ENCODE data around the gene SLCO1A2. TPM values are rescaled to one million over a fixed set of nuclear protein-coding genes. Genes with fewer than 3 reads are reported as not detected.
A peak's percentile ranks its signal among the peaks of the same experiment; 100 is the strongest.

SLCO1A2 gene
- total RNA-seq, 1 experiment from 2014 or later, result 5.2 TPM

DNA sequence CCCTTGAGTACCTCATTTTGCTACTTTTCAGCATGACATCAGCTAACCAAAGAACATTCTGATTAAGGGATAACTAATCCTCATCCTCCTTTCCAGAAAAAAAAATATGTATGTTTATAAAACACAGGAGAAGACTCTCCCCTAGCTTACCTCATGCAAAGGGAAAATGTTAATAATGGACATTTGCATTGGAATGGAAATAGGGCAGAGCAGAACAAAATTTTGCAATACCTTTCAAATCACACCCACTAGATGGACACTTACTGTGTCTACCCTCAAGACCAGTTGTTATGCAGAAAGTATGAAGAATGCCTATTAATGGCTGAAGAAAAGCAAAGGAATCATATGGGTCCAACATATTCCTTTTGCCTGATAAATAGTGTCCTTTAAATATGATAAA lies 8.9 kb upstream of the SLCO1A2 start:
- H3K4me3 ChIP-seq (ENCODE audit: insufficient read depth, low read depth, low read length), result no peak overlapping the region
- H3K27me3 ChIP-seq (ENCODE audit: control insufficient read depth, insufficient read depth, low read length), result no peaks in the 10 kb centered on the region
- H3K36me3 ChIP-seq (replicated peaks; ENCODE audit: control insufficient read depth, insufficient read depth, low read length), result no peaks in the 10 kb centered on the region
- DNase-seq, result no peak

DNA sequence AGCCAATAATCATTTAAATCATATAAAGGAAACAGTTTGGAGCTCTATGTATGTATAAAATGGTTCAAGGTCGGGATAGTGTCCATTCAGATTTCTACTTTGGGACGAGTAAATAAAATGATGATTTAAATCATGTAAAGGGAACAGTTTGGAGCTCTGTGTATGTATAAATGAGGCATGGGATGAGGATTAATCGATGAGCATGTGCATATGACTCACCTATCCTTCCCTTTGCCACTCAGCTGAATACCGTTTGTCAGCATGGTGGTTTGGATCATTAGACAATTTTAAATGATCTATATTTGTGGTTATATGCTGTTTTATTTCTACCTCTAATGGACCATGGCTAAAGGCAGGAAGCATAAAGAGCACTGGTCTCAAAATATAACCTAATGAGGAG lies 7.1 kb upstream of the SLCO1A2 start:
- Histone ChIP-seq H3K4me3 (ENCODE audit: insufficient read depth, low read depth, low read length) (no peak overlapping the region), H3K27me3 (ENCODE audit: control insufficient read depth, insufficient read depth, low read length) (no peaks in the 10 kb centered on the region), H3K36me3 (replicated peaks; ENCODE audit: control insufficient read depth, insufficient read depth, low read length) (no peaks in the 10 kb centered on the region)
- no peak for DNase-seq

DNA sequence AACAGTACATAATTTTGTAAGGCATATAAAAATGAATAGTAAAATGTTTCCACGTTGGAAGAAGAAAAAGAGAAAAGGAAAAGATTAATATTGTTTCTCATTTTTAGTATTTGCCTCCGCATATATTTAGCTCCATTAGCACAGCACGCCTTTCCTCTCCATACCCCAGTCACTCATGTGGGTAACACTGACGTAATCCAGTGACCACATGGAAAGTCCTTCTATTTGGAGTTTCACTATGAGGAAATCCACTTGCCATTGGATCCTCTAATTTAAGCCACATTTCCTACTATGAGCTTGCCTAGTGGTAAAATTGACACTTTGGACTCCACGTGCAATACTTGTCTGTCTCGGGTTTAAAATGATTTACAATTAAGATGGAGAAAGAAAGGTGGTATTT lies 5.7 kb upstream of the SLCO1A2 start:
- Histone ChIP-seq H3K4me3 (ENCODE audit: insufficient read depth, low read depth, low read length) (no peak overlapping the region), H3K27me3 (ENCODE audit: control insufficient read depth, insufficient read depth, low read length) (no peaks in the 10 kb centered on the region), H3K36me3 (replicated peaks; ENCODE audit: control insufficient read depth, insufficient read depth, low read length) (no peaks in the 10 kb centered on the region)
- DNase-seq, result no peak

DNA sequence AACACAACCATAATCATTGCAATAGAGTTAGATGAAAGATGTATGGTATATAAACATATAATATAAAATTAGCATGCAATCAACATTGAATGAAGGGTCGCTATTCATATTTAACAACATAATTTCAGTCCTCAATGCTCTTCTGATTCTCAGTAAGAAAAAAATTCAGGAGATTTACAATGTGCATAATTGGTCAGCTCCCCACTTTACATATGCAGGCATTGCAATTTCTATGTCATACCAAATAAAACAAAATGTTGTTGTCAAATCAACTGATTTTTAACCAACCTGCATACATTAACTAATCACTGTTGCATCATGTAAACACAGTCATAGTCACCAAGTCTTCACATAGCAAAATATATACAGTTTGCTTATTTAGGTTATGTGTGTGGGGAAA lies 5.2 kb upstream of the SLCO1A2 start:
- Histone ChIP-seq H3K36me3 (replicated peaks; ENCODE audit: control insufficient read depth, insufficient read depth, low read length) (no peaks in the 10 kb centered on the region), H3K4me3 (ENCODE audit: insufficient read depth, low read depth, low read length) (no peak overlapping the region), H3K27me3 (ENCODE audit: control insufficient read depth, insufficient read depth, low read length) (no peaks in the 10 kb centered on the region)
- DNase-seq, result no peak

DNA sequence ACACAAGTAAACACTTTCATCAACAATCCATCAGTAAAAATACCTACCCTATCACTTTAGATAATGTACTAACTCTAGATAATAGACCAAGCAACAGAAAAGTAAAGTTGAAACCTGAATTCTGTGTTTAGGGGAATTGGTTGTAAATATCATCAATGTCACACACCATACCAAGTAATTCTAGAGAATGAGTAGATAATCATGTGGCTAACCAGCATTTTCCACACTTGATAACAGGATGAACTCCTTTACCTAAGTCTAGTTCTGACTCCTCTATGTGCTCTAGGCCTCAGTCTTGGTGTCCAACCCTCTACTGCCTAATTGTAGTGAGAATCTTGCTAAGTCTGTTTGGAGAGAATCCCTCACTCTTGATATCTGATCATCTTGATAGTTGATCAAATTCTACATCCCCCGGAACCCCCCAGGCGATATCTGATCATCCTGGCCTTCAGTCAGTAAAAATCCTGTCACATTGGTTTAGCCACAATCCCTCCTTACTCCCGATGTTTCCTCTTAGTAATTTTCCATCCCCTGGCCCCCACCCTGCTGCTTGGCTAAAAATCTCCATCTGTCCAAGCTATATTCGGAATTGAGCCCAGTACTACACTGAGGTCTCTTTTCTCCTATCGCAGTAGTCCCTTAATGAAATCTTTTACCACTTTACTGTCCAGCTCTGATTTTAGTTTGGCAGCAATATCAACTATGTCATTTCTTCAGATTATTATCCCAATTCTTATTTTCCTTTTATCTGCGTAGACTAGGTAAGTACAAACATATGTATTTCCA lies 3.4 kb upstream of the SLCO1A2 start:
- Histone ChIP-seq H3K36me3 (replicated peaks; ENCODE audit: control insufficient read depth, insufficient read depth, low read length) (no peaks in the 10 kb centered on the region), H3K27me3 (ENCODE audit: control insufficient read depth, insufficient read depth, low read length) (no peaks in the 10 kb centered on the region), H3K4me3 (ENCODE audit: insufficient read depth, low read depth, low read length) (no peak overlapping the region)
- DNase-seq, result no peak

DNA sequence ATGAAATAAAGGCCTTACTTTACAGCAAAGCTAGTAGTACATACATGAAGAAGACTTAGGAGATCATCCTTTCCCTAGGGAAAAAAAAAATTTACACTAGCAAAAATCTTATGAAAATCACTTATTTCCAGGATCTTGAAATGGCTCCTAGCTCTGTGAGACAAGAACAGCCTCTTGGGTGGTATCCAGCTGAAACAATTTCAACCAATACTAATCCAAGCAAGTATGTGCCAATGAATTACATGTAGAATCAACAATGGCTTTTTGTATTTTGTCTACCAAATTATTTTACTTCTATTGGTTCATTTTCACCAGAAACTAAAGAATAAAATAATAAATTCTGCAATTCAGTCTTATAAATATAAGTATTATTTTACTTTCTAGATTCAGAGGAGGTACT lies 2.7 kb upstream of the SLCO1A2 start:
- Histone ChIP-seq H3K27me3 (ENCODE audit: control insufficient read depth, insufficient read depth, low read length) (no peaks in the 10 kb centered on the region), H3K4me3 (ENCODE audit: insufficient read depth, low read depth, low read length) (no peak overlapping the region), H3K36me3 (replicated peaks; ENCODE audit: control insufficient read depth, insufficient read depth, low read length) (no peaks in the 10 kb centered on the region)
- no peak for DNase-seq

DNA sequence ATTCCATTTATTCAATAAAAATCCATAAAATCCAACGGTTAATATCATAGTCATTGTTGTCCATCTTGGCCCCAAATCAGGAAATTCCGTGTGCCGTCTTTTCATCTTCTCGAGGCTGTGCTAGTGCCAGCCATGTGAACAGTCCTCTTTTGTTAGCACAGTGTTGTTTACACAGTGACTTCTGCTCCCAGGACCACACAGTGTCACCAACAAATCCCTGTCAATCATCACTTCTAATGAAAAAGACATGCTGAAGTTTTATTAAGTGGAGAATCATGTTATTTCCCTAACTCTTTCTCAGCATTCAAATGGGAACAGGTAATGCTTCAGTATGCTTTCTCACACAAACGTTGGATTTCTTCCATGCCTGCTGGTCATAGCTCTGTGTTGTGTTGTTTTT lies 1.9 kb upstream of the SLCO1A2 start:
- Histone ChIP-seq H3K36me3 (replicated peaks; ENCODE audit: control insufficient read depth, insufficient read depth, low read length) (no peaks in the 10 kb centered on the region), H3K27me3 (ENCODE audit: control insufficient read depth, insufficient read depth, low read length) (no peaks in the 10 kb centered on the region), H3K4me3 (ENCODE audit: insufficient read depth, low read depth, low read length) (no peak overlapping the region)
- no peak for DNase-seq

DNA sequence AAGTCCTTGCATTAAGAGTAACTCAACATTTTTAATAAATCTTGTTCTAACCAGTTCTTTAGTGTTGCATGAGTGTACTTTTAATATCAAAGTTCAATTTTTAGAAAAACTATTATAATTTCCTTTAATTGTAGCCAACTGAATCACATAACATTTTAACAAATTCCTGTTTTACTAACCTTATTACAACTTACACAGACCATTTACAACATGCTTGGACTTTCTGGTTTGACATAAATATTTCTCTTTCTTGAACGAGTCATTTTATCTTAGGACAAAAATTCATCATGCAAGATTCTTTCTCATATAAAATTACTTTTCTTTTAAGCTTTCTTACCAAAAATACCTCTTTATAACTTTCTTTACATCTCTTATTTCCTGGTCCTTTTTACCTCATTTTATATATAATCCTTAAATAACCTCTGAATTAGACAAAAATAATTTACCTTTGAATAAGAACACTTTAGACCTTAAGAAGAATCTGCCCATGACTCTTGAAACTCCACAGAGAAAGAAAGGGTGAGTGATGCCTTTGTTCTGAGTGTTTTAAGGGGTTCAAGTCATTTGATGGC lies 3.9 kb downstream of the SLCO1A2 start:
- H3K36me3 ChIP-seq (replicated peaks; ENCODE audit: control insufficient read depth, insufficient read depth, low read length), result peaks cover 1% of the 10 kb centered on the region; the same call in 1 of the 2 replicates
- H3K4me3 ChIP-seq (ENCODE audit: insufficient read depth, low read depth, low read length), result no peak overlapping the region
- no peak for DNase-seq
- H3K27me3 ChIP-seq (ENCODE audit: control insufficient read depth, insufficient read depth, low read length), result no peaks in the 10 kb centered on the region

DNA sequence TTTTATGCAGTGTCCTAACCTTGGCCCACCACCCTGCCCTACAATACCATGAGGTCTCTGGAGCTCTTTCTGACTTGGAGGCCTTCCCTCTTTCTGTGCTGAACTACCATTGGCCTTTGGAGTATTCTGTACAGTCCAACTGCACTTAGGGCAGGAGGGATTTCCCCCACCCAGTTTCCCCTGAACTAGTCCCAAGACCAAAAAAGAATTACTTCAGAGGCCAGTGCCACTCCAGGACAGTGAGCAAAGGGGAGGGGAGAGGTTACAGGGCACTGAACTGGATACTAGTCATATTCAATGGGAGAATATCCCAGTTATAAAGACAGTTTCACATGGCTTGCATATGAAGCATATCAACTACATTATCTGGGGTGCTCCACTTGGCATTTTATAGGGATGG lies 6.1 kb downstream of the SLCO1A2 start:
- Histone ChIP-seq H3K27me3 (ENCODE audit: control insufficient read depth, insufficient read depth, low read length) (no peaks in the 10 kb centered on the region), H3K36me3 (replicated peaks; ENCODE audit: control insufficient read depth, insufficient read depth, low read length) (peaks cover 1% of the 10 kb centered on the region; the same call in 1 of the 2 replicates), H3K4me3 (ENCODE audit: insufficient read depth, low read depth, low read length) (no peak overlapping the region)
- no peak for DNase-seq

DNA sequence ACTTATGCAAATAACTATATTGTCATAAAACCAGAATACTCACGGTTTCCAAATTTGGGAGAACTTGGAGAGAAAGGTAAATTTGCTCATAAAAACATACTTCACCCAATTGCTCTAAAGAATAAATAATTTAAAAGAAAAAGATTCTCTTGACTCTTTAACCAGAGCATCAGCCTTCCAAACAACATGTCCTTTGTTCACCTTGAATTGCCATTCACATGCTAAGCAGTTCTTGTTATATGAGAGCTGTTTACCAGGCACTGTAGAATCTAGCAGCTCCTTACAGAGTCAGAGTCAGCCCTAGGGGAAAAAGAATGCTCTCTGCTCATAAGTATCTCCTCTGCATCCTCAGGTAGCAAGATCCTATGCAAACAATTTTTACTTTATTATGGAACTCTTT lies 10.2 kb downstream of the SLCO1A2 start:
- Histone ChIP-seq H3K4me3 (ENCODE audit: insufficient read depth, low read depth, low read length) (no peak overlapping the region), H3K27me3 (ENCODE audit: control insufficient read depth, insufficient read depth, low read length) (no peaks in the 10 kb centered on the region), H3K36me3 (replicated peaks; ENCODE audit: control insufficient read depth, insufficient read depth, low read length) (peaks cover 1% of the 10 kb centered on the region; the same call in 1 of the 2 replicates)
- DNase-seq, result peak; percentile 7

DNA sequence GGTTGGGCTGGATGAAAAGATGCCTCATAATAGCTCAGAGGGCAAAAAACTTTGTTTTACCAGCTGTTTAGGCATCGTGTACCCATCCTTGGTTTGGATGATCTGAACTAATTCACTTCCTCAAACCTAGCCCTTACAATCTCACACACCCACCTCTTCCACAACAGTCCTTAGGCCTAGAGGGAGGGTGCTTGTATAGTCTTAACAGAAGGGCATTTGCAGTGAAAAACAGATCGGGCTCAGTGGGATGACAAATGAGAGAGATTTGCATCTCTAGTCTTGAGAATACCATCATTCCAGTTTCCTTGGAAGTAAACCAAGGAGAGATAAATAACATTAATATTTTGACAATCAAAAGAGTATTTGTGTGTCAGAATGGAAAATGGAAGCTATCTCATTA lies 11.0 kb downstream of the SLCO1A2 start:
- Histone ChIP-seq H3K36me3 (replicated peaks; ENCODE audit: control insufficient read depth, insufficient read depth, low read length) (peaks cover 1% of the 10 kb centered on the region; the same call in 1 of the 2 replicates), H3K27me3 (ENCODE audit: control insufficient read depth, insufficient read depth, low read length) (no peaks in the 10 kb centered on the region), H3K4me3 (ENCODE audit: insufficient read depth, low read depth, low read length) (no peak overlapping the region)
- no peak for DNase-seq

DNA sequence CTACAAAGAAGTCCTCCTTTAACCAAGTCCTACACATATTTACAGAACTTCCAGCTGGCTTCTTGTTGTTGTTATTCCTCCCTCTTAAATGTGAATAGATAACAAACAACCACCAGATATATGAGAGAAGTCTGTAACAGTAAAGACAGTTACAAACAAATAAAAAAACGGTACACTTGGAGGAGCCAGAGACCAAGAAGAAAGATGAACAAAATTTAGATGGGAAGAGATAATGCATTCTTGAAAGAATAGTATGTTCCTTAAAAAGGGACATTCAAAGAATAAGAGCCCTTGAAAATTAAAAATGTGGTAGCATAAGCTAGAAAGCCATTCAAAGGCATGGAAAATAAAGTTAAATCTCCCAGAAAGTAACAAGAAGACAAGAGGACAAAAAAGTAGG lies 25.9 kb downstream of the SLCO1A2 start:
- H3K36me3 ChIP-seq (replicated peaks; ENCODE audit: control insufficient read depth, insufficient read depth, low read length), result no peaks in the 10 kb centered on the region
- H3K4me3 ChIP-seq (ENCODE audit: insufficient read depth, low read depth, low read length), result no peak overlapping the region
- no peak for DNase-seq
- H3K27me3 ChIP-seq (ENCODE audit: control insufficient read depth, insufficient read depth, low read length), result no peaks in the 10 kb centered on the region

DNA sequence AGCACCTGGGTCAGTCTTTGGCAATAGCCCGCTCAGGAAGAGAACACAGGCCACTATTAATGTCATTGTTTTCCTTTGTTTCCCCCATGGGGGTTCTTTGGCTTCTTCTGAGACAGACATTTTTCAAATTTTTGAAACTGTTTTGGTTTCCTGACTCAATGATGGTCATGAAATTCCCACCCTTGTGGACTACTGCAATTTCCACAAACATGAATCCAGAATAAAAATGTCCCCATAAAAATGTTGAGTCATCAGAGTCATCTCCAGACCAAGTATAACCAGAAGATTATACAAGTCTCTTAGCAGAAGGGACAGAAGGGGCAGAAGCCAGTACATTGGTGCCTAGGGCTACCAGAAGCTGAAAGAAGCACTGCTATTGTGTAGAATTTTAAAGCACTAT lies 29.1 kb downstream of the SLCO1A2 start:
- Histone ChIP-seq H3K36me3 (replicated peaks; ENCODE audit: control insufficient read depth, insufficient read depth, low read length) (no peaks in the 10 kb centered on the region), H3K27me3 (ENCODE audit: control insufficient read depth, insufficient read depth, low read length) (no peaks in the 10 kb centered on the region), H3K4me3 (ENCODE audit: insufficient read depth, low read depth, low read length) (no peak overlapping the region)
- no peak for DNase-seq

DNA sequence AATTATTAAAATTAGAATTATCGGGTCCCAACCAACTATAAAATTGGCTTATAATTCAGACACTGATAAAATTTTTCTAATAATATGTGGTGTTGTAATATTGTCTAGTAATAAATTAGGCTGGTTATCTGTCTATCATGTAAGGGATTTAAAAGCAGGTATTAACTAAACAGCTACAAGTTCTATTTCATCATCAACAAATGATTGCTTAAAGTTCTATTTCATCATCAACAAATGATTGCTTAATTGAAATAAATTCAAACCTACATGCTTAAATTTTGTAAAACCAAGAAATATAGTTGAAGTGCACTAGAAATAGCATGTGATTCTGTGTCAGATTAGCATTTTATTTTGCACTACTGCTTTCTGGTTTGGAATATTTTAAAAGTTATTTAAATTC lies 34.1 kb downstream of the SLCO1A2 start:
- Histone ChIP-seq H3K36me3 (replicated peaks; ENCODE audit: control insufficient read depth, insufficient read depth, low read length) (no peaks in the 10 kb centered on the region; the same call in 1 of the 2 replicates), H3K4me3 (ENCODE audit: insufficient read depth, low read depth, low read length) (no peak overlapping the region), H3K27me3 (ENCODE audit: control insufficient read depth, insufficient read depth, low read length) (no peaks in the 10 kb centered on the region; the same call in 1 of the 2 replicates)
- DNase-seq, result no peak

DNA sequence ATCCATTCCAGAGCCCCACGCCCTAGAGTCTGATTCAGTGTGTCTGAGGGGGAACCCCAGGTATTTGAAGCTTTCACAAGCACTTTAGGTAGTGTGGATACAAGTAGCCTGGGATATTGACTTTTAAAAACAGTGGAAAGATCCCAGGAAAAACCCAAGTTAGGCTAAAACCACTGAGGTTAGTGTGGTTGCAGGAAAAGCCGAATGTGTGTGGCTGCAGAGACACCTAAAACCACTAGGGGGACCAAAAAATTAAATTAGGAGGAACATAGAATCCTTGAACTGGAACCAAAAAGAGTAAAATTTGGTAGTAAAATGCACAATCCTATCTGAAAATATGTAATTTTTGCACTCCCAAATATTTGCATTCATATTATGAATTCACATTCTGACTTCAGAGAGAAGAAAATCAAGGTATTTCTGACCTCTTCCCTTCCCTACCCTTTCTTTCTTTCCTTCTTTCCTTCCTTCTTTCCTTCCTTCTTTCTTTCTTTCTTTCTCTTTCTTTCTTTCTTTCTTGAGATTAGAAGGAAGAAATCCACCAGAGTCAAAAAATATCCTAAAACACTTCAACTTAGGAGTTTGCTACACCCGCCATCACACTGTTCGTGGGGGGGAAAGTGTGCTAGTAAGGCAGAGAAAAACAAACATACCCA lies 37.8 kb downstream of the SLCO1A2 start:
- Histone ChIP-seq H3K36me3 (replicated peaks; ENCODE audit: control insufficient read depth, insufficient read depth, low read length) (no peaks in the 10 kb centered on the region; the same call in 1 of the 2 replicates), H3K4me3 (ENCODE audit: insufficient read depth, low read depth, low read length) (no peak overlapping the region), H3K27me3 (ENCODE audit: control insufficient read depth, insufficient read depth, low read length) (no peaks in the 10 kb centered on the region; the same call in 1 of the 2 replicates)
- peak; percentile 5 for DNase-seq

Data from H7 (cell line).